ENCODE data around the gene DPEP2NB.
A peak's percentile ranks its signal among the peaks of the same experiment; 100 is the strongest.
"Not testable (repeated sequence)": the region's sequence is repeated elsewhere in the genome, so short reads cannot be mapped to it uniquely, and the experiment has no call there.

Gene DPEP2NB

GRCh38 chr16:68021490-68021889 lies 5.8 kb upstream of the DPEP2NB start:
- Histone ChIP-seq H3K27me3 (ENCODE audit: control insufficient read depth in 5 of 5, insufficient read depth in 4 of 5, low read length in 5 of 5) (no peaks in the 10 kb centered on the region), H3K36me3 (ENCODE audit: control insufficient read depth in 5 of 5, insufficient read depth in 5 of 5, low read length in 5 of 5) (peaks cover 0 to 10% (median 9%) of the 10 kb centered on the region in 5 donors), H3K9me3 (ENCODE audit: control insufficient read depth in 5 of 5, low read length in 5 of 5) (no peaks in the 10 kb centered on the region), H3K27ac (ENCODE audit: low read depth, low read length) (no peak overlapping the region), H3K4me1 (ENCODE audit: control insufficient read depth in 5 of 5, insufficient read depth in 5 of 5, low read length in 5 of 5) (peaks cover 9 to 32% (median 27%) of the 10 kb centered on the region in 5 donors), H3K4me3 (ENCODE audit: low read depth in 1 of 5, low read length in 5 of 5) (peak overlapping the region in 3 of 5 donors; percentile 72 to 100 (median 99)), H3K9ac (ENCODE audit: low read length in 5 of 5) (peak overlapping the region in 2 of 5 donors; percentile 92 to 100)

- peaks cover 9 to 31% (median 28%) of the 10 kb centered on the region in 5 donors for H3K4me1 ChIP-seq (ENCODE audit: control insufficient read depth in 5 of 5, insufficient read depth in 5 of 5, low read length in 5 of 5)
- no peak overlapping the region for H3K9ac ChIP-seq (ENCODE audit: low read length in 5 of 5)
- no peaks in the 10 kb centered on the region for H3K9me3 ChIP-seq (ENCODE audit: control insufficient read depth in 5 of 5, low read length in 5 of 5)
- no peak overlapping the region for H3K27ac ChIP-seq (ENCODE audit: low read depth, low read length)
- no peaks in the 10 kb centered on the region for H3K27me3 ChIP-seq (ENCODE audit: control insufficient read depth in 5 of 5, insufficient read depth in 4 of 5, low read length in 5 of 5)
- H3K4me3 ChIP-seq (ENCODE audit: low read depth in 1 of 5, low read length in 5 of 5), result no peak overlapping the region
- H3K36me3 ChIP-seq (ENCODE audit: control insufficient read depth in 5 of 5, insufficient read depth in 5 of 5, low read length in 5 of 5), result peaks cover 0 to 10% (median 9%) of the 10 kb centered on the region in 5 donors
Observed at GRCh38 chr16:68019167-68019680, 3.5 kb upstream of the DPEP2NB start.

GRCh38 chr16:68013440-68013839 lies 2.3 kb downstream of the DPEP2NB start:
- H3K4me3 ChIP-seq (ENCODE audit: low read depth in 1 of 5, low read length in 5 of 5), result peak overlapping the region in 1 of 5 donors; percentile 22
- no peaks in the 10 kb centered on the region for H3K9me3 ChIP-seq (ENCODE audit: control insufficient read depth in 5 of 5, low read length in 5 of 5)
- H3K4me1 ChIP-seq (ENCODE audit: control insufficient read depth in 5 of 5, insufficient read depth in 5 of 5, low read length in 5 of 5), result peaks cover 0 to 15% (median 1%) of the 10 kb centered on the region in 5 donors
- H3K36me3 ChIP-seq (ENCODE audit: control insufficient read depth in 5 of 5, insufficient read depth in 5 of 5, low read length in 5 of 5), result no peaks in the 10 kb centered on the region
- no peak overlapping the region for H3K27ac ChIP-seq (ENCODE audit: low read depth, low read length)
- no peaks in the 10 kb centered on the region for H3K27me3 ChIP-seq (ENCODE audit: control insufficient read depth in 5 of 5, insufficient read depth in 4 of 5, low read length in 5 of 5)
- H3K9ac ChIP-seq (ENCODE audit: low read length in 5 of 5), result no peak overlapping the region

GRCh38 chr16:68009872-68010271 lies 5.8 kb downstream of the DPEP2NB start:
- peaks cover 0 to 24% (median 11%) of the 10 kb centered on the region in 5 donors for H3K4me1 ChIP-seq (ENCODE audit: control insufficient read depth in 5 of 5, insufficient read depth in 5 of 5, low read length in 5 of 5)
- H3K9me3 ChIP-seq (ENCODE audit: control insufficient read depth in 5 of 5, low read length in 5 of 5); H3K9ac ChIP-seq (ENCODE audit: low read length in 5 of 5); H3K4me3 ChIP-seq (ENCODE audit: low read depth in 1 of 5, low read length in 5 of 5); H3K27ac ChIP-seq (ENCODE audit: low read depth, low read length); H3K27me3 ChIP-seq (ENCODE audit: control insufficient read depth in 5 of 5, insufficient read depth in 4 of 5, low read length in 5 of 5); H3K36me3 ChIP-seq (ENCODE audit: control insufficient read depth in 5 of 5, insufficient read depth in 5 of 5, low read length in 5 of 5): not testable (repeated sequence)

- Histone ChIP-seq H3K27ac (ENCODE audit: low read depth, low read length) (no peak overlapping the region), H3K9me3 (ENCODE audit: control insufficient read depth in 5 of 5, low read length in 5 of 5) (no peaks in the 10 kb centered on the region), H3K36me3 (ENCODE audit: control insufficient read depth in 5 of 5, insufficient read depth in 5 of 5, low read length in 5 of 5) (no peaks in the 10 kb centered on the region), H3K4me1 (ENCODE audit: control insufficient read depth in 5 of 5, insufficient read depth in 5 of 5, low read length in 5 of 5) (peaks cover 0 to 22% (median 11%) of the 10 kb centered on the region in 5 donors), H3K4me3 (ENCODE audit: low read depth in 1 of 5, low read length in 5 of 5) (no peak overlapping the region), H3K9ac (ENCODE audit: low read length in 5 of 5) (no peak overlapping the region), H3K27me3 (ENCODE audit: control insufficient read depth in 5 of 5, insufficient read depth in 4 of 5, low read length in 5 of 5) (no peaks in the 10 kb centered on the region)
Observed at GRCh38 chr16:68009157-68009735, 6.5 kb downstream of the DPEP2NB start.

- Histone ChIP-seq H3K36me3 (ENCODE audit: control insufficient read depth in 5 of 5, insufficient read depth in 5 of 5, low read length in 5 of 5) (no peaks in the 10 kb centered on the region), H3K9ac (ENCODE audit: low read length in 5 of 5) (no peak overlapping the region), H3K9me3 (ENCODE audit: control insufficient read depth in 5 of 5, low read length in 5 of 5) (no peaks in the 10 kb centered on the region), H3K4me1 (ENCODE audit: control insufficient read depth in 5 of 5, insufficient read depth in 5 of 5, low read length in 5 of 5) (peaks cover 0 to 13% (median 7%) of the 10 kb centered on the region in 5 donors), H3K4me3 (ENCODE audit: low read depth in 1 of 5, low read length in 5 of 5) (no peak overlapping the region), H3K27me3 (ENCODE audit: control insufficient read depth in 5 of 5, insufficient read depth in 4 of 5, low read length in 5 of 5) (no peaks in the 10 kb centered on the region), H3K27ac (ENCODE audit: low read depth, low read length) (no peak overlapping the region)
Observed at GRCh38 chr16:68005786-68006286, 9.9 kb downstream of the DPEP2NB start.

- Histone ChIP-seq H3K9me3 (ENCODE audit: control insufficient read depth in 5 of 5, low read length in 5 of 5) (no peaks in the 10 kb centered on the region), H3K36me3 (ENCODE audit: control insufficient read depth in 5 of 5, insufficient read depth in 5 of 5, low read length in 5 of 5) (no peaks in the 10 kb centered on the region), H3K27me3 (ENCODE audit: control insufficient read depth in 5 of 5, insufficient read depth in 4 of 5, low read length in 5 of 5) (no peaks in the 10 kb centered on the region), H3K9ac (ENCODE audit: low read length in 5 of 5) (no peak overlapping the region), H3K27ac (ENCODE audit: low read depth, low read length) (no peak overlapping the region), H3K4me3 (ENCODE audit: low read depth in 1 of 5, low read length in 5 of 5) (no peak overlapping the region), H3K4me1 (ENCODE audit: control insufficient read depth in 5 of 5, insufficient read depth in 5 of 5, low read length in 5 of 5) (peaks cover 0 to 19% (median 13%) of the 10 kb centered on the region in 5 donors)
Observed at GRCh38 chr16:68005211-68005610, 10.5 kb downstream of the DPEP2NB start.

GRCh38 chr16:68003031-68003430 lies 12.7 kb downstream of the DPEP2NB start:
- H3K4me3 ChIP-seq (ENCODE audit: low read depth in 1 of 5, low read length in 5 of 5), result no peak overlapping the region
- peaks cover 0 to 26% (median 14%) of the 10 kb centered on the region in 5 donors for H3K4me1 ChIP-seq (ENCODE audit: control insufficient read depth in 5 of 5, insufficient read depth in 5 of 5, low read length in 5 of 5)
- H3K9me3 ChIP-seq (ENCODE audit: control insufficient read depth in 5 of 5, low read length in 5 of 5), result no peaks in the 10 kb centered on the region
- no peak overlapping the region for H3K27ac ChIP-seq (ENCODE audit: low read depth, low read length)
- H3K9ac ChIP-seq (ENCODE audit: low read length in 5 of 5), result no peak overlapping the region
- no peaks in the 10 kb centered on the region for H3K36me3 ChIP-seq (ENCODE audit: control insufficient read depth in 5 of 5, insufficient read depth in 5 of 5, low read length in 5 of 5)
- H3K27me3 ChIP-seq (ENCODE audit: control insufficient read depth in 5 of 5, insufficient read depth in 4 of 5, low read length in 5 of 5), result no peaks in the 10 kb centered on the region

GRCh38 chr16:68000450-68000849 lies 15.3 kb downstream of the DPEP2NB start:
- no peak overlapping the region for H3K27ac ChIP-seq (ENCODE audit: low read depth, low read length)
- H3K9me3 ChIP-seq (ENCODE audit: control insufficient read depth in 5 of 5, low read length in 5 of 5), result no peaks in the 10 kb centered on the region
- H3K4me3 ChIP-seq (ENCODE audit: low read depth in 1 of 5, low read length in 5 of 5), result peak overlapping the region in 3 of 5 donors; percentile 10 to 45 (median 26)
- H3K4me1 ChIP-seq (ENCODE audit: control insufficient read depth in 5 of 5, insufficient read depth in 5 of 5, low read length in 5 of 5), result peaks cover 0 to 19% (median 8%) of the 10 kb centered on the region in 5 donors
- no peaks in the 10 kb centered on the region for H3K27me3 ChIP-seq (ENCODE audit: control insufficient read depth in 5 of 5, insufficient read depth in 4 of 5, low read length in 5 of 5)
- no peaks in the 10 kb centered on the region for H3K36me3 ChIP-seq (ENCODE audit: control insufficient read depth in 5 of 5, insufficient read depth in 5 of 5, low read length in 5 of 5)
- H3K9ac ChIP-seq (ENCODE audit: low read length in 5 of 5), result peak overlapping the region in 1 of 5 donors; percentile 28

- Histone ChIP-seq H3K36me3 (ENCODE audit: control insufficient read depth in 5 of 5, insufficient read depth in 5 of 5, low read length in 5 of 5) (no peaks in the 10 kb centered on the region), H3K9me3 (ENCODE audit: control insufficient read depth in 5 of 5, low read length in 5 of 5) (no peaks in the 10 kb centered on the region), H3K9ac (ENCODE audit: low read length in 5 of 5) (no peak overlapping the region), H3K4me3 (ENCODE audit: low read depth in 1 of 5, low read length in 5 of 5) (peak overlapping the region in 4 of 5 donors; percentile 10 to 45 (median 18)), H3K27ac (ENCODE audit: low read depth, low read length) (no peak overlapping the region), H3K27me3 (ENCODE audit: control insufficient read depth in 5 of 5, insufficient read depth in 4 of 5, low read length in 5 of 5) (no peaks in the 10 kb centered on the region), H3K4me1 (ENCODE audit: control insufficient read depth in 5 of 5, insufficient read depth in 5 of 5, low read length in 5 of 5) (peaks cover 0 to 17% (median 3%) of the 10 kb centered on the region in 5 donors)
Observed at GRCh38 chr16:67999985-68000384, 15.7 kb downstream of the DPEP2NB start.
